ENCODE results near the gene VPS18.

DNA sequence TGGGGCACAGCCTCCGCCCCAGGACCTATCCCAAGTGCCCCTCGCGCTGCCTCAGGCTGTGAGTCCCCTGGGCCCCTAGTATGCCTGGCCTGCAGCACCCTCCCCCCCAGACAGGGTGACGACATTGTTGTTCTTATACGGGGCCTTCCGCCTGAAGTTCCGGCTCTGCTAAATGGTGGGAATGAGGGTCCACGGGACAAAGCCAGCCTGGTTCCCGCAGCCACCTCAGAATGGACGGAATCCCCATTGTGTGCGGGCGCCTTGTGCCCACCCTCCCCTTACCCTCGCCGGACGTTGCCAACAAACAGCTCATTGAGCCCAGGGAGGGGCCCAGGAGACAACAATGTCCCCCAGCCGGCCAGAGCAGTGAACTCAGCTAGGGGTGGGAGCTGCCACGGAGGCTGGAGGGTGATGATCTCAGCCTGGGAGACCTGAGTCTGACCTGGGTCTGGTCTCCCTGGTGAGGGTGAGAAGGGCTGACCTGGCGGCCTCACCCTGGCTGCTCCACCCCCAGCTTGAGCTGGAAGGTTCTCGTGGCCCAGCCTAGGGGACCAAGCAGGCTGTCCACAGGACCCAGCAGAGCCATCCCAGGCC lies 24.6 kb downstream of the VPS18 start:
- TF ChIP-seq, protein P1, sequence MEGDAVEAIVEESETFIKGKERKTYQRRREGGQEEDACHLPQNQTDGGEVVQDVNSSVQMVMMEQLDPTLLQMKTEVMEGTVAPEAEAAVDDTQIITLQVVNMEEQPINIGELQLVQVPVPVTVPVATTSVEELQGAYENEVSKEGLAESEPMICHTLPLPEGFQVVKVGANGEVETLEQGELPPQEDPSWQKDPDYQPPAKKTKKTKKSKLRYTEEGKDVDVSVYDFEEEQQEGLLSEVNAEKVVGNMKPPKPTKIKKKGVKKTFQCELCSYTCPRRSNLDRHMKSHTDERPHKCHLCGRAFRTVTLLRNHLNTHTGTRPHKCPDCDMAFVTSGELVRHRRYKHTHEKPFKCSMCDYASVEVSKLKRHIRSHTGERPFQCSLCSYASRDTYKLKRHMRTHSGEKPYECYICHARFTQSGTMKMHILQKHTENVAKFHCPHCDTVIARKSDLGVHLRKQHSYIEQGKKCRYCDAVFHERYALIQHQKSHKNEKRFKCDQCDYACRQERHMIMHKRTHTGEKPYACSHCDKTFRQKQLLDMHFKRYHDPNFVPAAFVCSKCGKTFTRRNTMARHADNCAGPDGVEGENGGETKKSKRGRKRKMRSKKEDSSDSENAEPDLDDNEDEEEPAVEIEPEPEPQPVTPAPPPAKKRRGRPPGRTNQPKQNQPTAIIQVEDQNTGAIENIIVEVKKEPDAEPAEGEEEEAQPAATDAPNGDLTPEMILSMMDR (conservative IDR thresholded peaks at IDR 0.05): no peak
- no peak for TF ChIP-seq ZFX (IDR thresholded peaks at IDR 0.05)

Data from C4-2B (cell line).